Hepatic stellate cell (primary cell): ENCODE measurements around the gene NNAT.
"Not testable (repeated sequence)": the region's sequence is repeated elsewhere in the genome, so short reads cannot be mapped to it uniquely, and the experiment has no call there.

Source experiments
- DNase-seq: peaks from one replicate; pipeline ENCODE4 v3.0.0; 2011; ENCODE audit warnings: low spot score

Gene NNAT

DNA sequence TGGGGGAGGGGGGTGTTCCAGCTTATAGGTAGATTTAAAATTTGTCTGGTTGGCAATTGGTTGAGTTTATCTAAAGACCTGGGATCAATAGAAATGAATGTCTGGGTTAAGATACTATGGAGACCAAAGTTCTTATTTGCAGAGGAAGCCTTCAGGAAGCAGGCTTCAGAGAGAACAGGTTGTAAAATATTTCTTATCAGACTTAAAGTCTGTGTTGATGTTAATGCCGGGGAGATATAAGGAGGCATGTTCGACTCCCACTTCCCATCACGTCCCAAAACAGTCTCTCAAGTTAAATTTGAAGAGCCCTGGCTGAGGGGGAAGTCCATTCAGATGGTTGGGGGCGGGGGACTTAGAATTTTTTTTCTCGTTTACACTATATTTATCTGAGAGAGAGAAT is 19.0 kb downstream of the NNAT start:
- no peak for DNase-seq

DNA sequence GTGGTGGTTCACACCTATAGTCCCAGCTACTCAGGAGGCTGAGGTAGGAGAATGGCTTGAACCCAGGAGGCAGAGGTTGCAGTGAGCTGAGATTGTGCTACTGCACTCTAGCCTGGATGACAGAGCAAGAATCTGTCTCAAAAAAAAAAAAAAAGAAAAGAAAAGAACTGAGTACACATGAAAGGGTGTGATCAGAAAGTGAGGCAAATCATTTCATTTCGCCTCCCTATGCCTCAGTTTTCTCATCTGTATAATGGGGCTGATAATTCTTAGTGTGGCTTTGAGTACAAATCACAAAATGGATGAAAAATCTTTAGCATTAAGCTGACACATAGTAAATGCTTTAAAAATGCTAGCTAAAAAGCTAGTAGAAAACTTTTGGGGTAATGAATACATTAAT is 19.8 kb downstream of the NNAT start:
- DNase-seq, result not testable (repeated sequence)

DNA sequence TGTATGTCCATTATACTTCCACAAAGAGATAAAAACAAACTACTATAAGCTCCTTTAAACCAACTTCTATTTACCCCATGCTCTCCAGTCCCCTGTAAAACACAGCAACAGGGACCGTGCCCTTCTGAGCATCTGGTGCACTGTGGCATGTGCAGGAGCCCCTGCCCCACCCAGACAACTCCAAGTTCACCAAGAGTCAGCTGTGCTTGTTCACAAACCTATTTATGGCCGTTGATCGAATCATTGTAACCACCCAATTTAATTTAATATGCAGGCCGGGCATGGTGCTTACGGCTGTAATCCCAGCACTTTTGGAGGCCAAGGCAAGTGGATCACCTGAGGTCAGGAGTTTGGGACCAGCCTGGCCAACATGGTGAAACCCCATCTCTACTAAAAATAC is 20.3 kb downstream of the NNAT start:
- DNase-seq, result no peak

DNA sequence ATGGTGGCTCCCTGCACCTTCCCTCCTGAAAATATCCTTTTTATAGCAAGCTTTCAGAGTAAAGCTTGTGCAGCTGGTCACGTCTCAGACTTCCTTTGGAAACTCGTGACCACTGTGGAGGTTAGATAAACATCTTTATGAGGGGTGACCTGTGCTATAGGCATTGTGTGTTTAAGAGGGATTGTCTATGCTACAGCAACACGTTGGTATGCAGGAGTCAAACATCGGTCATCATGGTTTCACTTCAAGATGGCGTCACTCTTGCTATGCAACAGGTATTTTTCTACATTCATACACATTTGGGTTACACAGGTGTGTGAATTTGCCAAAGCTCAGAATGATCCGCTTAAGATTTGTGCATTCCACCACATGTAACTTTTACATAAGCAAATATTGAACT is 21.2 kb downstream of the NNAT start:
- no peak for DNase-seq

DNA sequence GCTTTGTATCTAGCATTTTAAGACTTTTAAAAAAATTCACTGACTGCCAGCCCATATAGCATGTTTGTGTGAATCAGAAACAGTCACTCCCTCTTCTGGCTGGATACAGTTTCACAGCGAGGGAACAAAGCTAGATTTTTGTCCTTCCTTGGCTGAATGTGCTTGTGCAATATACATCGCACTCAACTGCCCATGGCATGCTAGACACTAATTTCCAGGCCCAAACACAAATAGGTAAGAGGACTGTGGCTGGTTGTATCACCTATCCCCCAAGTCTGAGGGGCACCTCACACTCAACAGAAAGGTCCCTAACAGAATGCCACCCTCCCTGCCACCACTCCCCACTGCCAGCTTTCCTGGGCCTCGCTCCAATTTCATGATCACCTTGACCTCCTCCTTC is 22.8 kb downstream of the NNAT start:
- DNase-seq, result no peak

DNA sequence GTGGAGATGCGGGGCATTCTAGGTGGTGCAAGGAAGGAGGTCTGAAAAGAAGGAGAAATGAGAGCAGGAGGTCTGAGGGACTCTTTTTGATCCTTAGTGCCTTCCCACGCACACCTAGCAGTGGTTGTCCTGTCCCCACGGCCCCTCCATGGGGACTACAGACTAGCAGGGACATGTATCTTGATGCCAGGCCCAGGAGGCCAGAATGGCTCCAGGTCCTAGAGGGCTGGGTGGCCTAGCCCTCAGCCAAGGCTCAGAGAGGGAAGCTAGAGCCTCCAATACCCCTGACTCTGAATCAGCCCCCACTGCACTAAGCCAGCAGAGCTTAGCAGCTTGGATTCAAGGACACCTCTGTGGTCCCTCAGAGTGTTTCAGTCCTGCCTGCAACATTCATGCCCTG is 23.3 kb downstream of the NNAT start:
- DNase-seq, result no peak

DNA sequence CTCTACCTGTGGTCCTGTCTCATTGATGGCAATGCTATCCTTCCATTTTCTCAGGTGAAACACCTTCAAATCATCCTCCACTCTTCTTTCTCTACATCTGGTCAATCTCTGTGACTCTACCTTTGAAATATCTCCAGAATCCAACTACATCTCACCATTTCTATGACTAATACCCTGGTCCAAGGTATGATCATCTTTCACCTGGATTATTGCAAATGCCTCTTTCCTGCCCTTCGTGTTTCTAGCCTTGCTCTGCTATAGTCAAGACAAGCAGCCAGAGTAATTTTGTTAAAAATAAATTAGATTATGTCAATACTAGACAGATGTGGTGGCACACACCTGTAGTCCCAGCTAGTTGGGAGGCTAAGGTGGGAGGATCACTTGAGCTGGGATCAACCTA is 24.5 kb downstream of the NNAT start:
- DNase-seq, result no peak

DNA sequence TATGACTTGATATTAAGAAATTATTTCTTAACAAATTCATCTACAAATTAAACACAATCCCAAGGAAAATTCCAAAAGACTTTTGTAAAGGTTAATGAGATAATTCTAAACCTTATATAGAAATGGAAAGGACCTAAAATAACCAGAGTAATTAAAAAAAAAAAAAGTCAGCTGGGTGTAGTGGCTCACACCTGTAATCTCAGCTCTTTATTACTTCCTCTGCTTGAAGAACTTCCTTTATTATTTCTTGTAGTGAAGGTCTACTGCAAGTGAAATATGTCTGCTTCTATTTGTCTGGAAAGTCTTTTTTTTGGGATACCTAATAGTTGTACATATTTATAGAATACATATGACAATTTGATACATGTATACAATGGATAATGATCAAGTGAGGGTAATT is 26.9 kb downstream of the NNAT start:
- DNase-seq, result no peak

DNA sequence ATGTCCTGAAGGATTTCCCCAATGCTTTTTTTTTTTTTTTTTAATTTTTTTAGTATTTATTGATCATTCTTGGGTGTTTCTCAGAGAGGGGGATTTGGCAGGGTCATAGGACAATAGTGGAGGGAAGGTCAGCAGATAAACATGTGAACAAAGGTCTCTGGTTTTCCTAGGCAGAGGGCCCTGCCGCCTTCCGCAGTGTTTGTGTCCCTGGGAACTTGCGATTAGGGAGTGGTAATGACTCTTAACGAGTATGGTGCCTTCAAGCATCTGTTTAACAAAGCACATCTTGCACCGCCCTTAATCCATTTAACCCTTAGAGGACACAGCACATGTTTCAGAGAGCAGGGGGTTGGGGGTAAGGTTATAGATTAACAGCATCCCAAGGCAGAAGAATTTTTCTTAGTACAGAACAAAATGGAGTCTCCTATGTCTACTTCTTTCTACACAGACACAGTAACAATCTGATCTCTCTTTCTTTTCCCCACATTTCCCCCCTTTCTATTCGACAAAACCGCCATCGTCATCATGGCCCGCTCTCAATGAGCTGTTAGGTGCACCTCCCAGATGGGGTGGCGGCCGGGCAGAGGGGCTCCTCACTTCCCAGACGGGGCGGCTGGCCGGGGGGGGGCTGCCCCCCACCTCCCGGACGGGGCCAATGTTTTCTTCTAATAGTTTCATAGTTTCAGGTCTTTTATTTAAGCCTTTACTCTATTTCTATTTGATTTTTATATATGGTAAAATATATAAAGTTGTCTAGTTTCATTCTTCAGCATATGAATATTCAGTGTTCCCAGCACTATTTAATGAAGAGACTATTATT is 29.3 kb downstream of the NNAT start:
- not testable (repeated sequence) for DNase-seq

DNA sequence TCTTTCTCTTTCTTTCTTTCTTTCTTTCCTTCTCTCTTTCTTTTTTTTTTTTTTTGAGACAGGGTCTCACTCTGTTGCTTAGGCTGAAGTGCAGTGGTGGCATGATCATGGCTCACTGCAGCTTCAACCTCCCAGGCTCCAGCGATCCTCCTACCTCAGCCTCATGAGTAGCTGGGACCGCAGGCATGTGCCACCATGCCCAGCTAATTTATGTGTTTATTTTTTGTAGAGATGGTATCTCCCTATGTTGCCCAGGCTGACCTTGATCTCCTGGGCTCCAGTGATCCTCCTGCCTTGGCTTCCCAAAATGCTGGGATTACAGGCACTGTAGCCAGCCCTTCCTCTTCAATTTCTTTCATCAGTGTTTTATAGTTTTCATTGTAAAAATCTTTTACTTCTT is 30.6 kb downstream of the NNAT start:
- not testable (repeated sequence) for DNase-seq

DNA sequence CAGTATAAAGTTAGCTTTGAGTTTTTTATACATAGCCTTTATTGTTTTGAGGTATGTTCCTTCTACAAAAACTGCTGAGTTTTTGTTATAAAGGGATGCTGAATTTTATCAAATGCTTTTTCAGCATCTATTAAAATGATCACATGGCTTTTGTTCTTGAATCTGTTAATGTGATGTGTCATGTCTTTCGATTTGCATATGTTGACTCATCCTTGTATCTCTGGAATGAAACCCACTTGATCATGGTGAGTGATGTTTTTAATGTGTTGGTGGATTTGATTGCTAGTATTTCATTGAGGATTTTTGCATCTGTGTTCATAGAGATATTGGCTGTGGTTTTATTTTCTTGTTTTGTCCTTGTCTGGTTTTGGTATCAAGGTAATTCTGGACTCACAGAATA is 31.4 kb downstream of the NNAT start:
- DNase-seq, result no peak

DNA sequence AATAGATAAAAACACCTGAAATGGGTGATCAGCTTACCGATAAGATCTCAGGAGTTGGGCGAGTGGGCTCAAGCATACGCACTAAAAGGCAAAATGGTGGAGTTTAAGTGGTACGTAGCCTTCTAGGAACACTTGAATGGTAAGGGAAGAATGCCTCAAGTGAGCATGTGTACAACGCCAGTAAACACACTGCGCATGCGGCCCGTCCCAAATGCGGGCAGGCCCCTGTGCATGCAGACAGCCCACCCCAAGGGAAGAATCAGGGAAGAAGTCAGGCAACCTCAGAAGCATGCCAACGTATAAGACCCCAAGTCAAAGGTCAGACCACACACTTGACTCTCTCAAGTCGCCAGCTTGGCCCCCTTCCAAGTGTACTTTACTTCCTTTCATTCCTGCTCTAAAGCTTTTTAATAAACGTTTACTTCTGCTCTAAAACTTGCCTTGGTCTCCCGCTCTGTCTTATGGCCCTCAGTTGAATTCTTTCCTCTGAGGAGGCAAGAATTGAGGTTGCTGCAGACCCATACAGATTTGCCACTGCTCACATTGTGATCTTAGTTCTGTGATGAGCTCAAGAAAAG is 33.8 kb downstream of the NNAT start:
- not testable (repeated sequence) for DNase-seq

DNA sequence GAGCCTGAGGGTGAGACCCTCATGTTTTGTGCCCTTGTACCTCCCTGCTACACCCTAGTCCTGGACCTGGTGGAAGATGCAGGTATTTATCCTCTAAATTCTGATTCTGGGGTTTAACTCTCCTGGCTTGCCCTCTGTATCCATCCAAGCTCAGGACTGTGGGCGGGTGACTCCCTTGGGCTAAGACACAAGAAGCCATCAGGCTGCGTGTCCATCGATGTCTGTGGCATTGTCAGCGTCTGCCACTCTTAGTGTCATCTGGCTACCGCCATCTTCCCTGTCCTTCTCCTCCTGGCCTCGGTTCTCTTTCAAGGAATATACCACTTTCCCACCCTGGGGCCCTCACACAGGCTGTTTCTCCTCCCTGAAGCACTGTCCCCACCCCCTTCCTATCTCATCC is 35.5 kb downstream of the NNAT start:
- no peak for DNase-seq

DNA sequence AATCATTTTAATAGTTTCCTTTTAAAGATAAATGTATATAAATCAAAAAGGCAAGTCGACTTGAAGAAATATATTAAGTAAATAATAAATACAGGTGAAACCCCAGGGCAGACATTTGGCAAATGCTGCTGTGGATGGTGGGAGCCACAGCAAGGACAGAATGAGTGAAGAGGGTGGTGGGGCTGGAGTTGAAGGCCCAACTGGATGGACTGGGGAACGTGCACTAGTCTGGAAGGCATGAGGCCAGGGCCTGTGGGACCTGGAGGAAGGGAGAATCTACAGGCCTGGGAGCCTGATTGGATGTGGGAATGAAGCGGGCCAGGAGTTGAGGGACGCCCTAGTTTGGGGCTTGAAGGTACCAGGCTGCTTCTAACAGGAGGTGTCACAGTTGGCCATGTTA is 37.3 kb downstream of the NNAT start:
- no peak for DNase-seq

DNA sequence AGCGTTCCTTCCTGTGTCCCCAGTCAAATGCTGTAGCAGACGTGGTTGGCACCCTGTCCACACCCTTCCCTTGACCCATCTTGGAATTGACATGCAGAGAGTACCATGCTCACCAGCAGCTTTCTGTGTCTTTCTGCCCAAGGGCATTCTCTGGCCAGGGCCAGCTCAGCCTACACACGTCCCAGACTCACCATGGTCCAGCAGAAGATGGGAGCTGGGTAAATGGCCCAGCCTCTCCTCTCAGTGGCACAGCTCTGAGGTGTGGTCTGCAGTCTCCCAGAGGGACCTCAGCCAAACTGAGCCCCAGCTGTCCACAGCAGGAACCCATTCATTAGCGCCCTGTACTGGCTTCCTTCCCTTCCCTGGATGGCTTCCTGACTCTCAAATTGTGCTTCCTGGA is 37.7 kb downstream of the NNAT start:
- no peak for DNase-seq

DNA sequence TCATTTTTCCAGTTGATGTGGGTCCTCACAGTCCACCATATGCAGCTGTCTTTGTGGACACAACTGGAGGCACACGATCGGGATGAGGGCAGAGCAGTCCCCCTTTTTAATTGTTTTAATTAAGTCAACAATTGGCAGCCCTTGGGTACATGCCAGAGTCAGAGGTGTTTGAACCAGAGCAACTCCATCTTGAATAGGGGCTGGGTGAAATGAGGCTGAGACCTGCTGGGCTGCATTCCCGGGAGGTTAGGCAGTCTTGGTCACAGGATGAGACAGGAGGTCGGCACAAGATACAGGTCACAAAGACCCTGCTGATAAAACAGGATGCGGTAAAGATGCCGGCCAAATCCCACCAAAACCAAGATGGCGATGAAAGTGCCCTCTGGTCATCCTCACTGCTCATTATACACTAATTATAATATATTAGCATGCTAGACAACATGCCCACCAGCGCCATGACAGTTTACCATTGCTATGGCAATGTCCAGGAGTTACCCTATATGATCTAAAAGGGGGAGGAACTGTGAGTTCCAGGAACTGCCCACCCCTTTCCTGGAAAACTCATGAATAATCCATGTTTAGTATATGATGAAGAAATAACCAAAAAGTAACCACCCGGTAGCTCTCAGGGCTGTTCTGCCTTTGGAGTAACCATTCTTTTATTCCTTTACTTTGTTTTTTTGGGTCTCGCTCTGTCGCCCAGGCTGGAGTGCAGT is 38.4 kb downstream of the NNAT start:
- DNase-seq, result no peak

DNA sequence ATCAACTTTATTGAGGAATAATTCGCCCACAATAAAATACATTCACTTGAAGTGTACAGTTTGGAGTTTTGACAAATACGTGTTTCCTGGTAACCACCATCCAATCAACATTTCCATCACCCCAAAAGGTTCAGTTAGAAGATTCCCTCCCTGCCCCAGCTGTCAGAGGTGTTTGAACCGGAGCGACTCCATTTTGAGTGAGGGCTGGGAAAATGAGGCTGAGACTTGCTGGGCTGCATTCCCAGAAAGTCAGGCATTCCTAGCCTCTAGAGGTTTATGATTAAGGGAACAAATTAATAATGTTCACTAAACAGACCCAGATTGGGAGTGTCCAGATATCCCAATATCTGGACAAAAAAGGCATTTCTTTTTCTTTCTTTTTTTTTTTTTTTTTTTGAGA is 39.6 kb downstream of the NNAT start:
- no peak for DNase-seq

DNA sequence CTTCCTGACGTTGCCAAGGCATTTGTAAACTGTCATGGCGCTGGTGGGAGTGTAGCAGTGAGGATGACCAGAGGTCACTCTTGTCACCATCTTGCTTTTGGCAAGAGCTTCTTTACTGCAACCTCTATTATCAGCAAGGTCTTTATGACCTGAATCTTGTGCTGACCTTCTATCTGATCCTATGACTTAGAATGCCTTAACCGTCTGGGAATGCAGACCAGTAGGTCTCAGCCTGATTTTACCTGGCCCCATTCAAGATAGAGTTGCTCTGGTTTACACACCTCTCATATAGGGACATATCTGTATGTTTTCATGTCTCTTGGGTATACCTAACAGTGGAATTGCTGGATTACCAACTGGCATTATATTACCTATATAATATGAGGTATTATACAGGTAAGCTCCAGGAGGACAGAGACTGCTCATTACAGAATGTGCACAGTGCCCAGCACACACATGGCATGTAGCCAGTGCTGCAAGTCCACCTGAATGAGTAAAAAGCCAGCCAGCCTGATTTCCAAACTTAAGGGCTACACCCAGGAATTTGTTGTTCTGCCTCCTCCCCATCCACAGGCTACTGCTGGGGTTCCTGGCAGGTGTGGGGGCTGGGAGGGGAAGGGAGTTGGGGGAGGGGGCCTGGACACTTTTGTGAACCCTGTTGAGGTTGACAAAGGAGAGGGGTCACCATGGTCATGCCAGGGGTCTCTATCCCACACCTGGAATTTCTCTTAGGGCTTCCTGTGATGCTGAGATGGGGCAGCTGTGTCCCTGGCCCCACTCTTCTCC is 41.8 kb downstream of the NNAT start:
- DNase-seq, result no peak

DNA sequence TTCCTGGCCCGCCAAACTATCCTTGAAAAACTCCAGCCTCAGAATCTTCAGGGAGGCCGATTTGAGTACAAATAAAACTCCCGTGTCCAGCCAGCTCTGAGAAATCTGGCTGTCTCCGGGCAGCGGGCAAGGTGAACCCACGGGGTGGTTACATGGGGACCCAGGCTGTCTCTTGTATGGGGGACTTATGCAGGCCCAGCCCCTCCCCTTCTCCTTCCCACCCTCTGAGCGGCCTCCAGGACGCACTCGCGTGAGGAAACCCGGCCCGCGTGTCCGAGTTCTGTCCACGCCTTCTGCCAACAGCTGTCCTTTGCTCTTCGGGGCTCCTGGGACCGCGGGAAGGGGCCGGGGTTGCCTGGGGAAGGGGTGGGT is 43.0 kb downstream of the NNAT start:
- DNase-seq, result no peak

DNA sequence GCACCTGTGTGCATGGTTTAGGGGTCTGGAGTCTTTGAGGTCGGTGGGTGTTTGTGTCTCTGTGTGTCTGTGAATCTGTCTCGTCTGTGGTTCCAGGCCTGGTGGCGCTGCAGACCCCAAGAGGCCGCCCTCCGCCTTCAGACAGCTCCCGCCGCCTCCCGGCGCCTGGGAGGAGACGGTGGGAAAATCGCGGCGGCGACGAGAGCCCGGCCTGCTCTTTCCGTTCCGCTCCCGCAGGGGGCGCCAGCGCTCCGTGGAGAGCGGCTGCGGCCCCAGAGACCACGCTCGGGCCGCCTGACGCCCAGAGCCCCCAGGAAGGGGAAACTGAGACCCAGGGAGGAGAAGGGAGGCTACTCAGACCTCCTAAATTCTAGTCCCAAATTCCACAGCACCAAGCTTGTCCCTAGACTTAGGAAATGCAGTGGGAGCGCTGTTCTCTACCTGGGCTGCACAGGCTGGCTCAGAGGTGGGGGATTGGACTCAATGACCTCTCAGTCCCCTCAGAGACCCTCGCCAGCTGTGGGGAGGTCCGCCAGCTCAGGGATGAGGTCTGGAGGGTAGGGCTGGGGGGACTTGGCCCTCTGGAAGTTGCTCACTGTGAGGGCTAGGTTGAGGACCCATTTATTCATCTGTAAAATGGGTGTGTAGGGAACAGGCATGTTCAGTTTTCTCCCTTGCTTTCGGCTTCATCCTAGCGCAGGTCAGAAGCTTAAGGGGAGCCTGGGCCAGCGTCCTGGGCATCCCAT is 43.5 kb downstream of the NNAT start:
- peak; percentile 69 for DNase-seq

DNA sequence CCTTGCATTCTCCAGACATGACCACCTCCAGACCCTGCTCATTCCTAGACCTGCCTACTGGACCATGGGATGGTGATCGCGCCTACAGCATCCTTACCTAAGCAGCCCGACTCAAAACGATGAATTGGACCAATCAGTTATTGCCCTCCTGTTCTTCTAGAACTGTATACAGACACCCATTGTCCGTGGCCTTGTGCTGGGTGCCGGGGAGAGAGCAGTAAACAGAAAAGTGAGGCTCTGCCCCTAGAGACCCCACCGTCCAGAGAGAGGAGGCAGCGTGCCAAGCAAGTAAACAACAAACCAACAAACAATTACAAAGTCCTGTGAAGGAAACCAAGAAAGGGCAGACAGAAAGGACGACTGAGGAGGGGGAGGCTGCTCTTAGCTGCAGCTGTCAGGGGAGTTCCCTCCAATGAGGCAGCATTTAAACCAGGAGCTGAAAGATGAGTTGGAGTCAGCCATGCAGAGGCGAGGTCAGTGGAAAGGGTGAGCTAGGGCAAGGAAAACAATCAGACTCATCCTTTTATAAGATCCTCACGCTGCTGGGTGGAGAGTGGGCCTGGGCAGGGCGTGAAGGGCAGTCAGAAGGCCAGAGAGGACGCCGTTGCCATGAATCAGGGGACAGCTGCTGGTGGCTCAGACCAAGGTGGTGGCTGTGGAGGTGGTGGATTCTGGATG is 44.2 kb downstream of the NNAT start:
- DNase-seq, result no peak
